GM19372 (cell line): ENCODE measurements around the gene SLC22A12.
"Not testable (repeated sequence)": the region's sequence is repeated elsewhere in the genome, so short reads cannot be mapped to it uniquely, and the experiment has no call there.

Source experiments
- ATAC-seq: cut with Tn5 transposase; IDR thresholded peaks from one replicate; pipeline ENCODE4 v1.9.1; 2021; ENCODE audit warnings: mild to moderate bottlenecking, low read depth, moderate library complexity; ENCODE audit not compliant: unreplicated experiment

Gene SLC22A12

DNA sequence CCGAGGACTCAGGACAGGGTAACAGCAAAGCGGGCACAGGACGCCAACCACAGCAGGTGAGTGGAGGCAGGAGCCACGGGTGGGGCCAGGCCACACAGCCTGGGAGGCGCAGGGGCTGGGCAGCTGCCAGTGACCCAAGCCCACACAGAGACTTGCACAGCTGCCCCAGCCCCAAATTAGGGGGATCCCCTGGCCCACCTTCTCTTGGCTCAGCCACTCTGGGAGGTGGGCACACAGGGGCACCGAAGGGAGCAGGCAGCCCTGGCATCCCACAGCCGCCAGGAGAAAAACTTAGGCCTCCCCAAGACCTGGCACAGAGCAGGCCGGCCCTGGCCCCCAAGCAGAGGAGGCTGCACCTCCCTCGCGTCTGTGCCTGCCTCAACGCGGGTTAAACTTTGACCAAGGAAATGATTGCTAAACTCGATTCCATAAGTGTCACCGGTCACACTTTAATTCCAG, at the start of gene SLC22A12:
SLC22A12 (plus strand) TSS at position 458 of the 459 bp plus-strand sequence. CDS start 337 bp downstream, outside the sequence.
- no peak for ATAC-seq

- ATAC-seq, result no peak
Observed at GRCh38 chr11:64542172-64543125, 48.6 kb upstream of the SLC22A12 start.

- no peak for ATAC-seq
Observed at GRCh38 chr11:64543818-64544217, 47.2 kb upstream of the SLC22A12 start.

DNA sequence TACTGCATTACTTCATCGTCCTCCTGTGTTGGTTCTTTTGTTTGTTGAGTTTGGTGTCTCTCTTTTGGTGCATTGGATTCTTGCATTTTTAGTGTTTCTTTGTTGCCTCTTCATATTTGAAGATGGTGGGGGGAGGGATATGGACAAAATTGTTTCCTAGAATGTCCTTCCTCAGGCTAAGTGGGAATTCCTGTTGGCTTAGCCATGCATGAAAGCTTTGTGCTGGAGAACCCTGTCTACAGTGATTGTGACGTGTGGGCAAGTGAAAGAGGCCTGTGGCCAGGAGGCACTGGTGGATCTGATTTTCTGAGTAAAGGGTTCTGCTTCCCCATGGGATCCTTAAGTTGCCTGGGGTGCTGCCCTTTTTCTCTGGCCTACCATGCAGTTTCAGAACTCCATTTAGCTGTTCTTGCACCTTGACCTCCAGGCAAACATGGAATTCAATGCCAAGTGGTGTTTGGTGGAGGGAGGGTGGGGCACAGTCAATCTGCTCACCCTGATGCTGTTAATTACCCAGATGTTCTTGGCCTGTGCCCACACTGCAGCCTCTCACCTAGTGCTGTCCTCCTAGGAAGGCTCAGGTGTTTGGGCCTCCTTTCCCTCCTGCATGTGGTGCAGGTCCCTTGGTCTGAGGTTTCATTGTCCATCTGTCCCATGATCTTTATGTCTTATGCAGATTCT, 46.3 kb upstream of the SLC22A12 start:
- no peak for ATAC-seq

DNA sequence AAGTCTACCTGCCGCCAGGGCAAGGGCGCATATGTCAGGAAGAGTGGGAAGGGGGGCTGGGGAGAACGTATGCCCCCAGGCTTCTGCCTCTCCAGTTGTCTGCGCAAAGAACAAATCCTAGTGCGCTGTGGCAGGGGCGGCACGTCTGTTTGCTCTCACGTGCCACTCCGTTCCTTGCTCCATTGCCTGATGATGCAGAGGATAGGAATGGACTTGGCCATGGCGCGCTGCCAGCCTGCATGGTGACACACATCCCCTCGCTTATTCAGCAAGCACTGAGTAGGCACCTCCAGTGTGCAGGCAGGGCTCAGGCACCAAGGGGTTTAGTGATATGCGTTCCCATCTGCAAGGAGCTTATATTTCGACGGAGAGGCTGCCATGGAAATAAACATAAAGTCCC, 45.4 kb upstream of the SLC22A12 start:
- ATAC-seq, result no peak

GRCh38 chr11:64546176-64546575, 44.8 kb upstream of the SLC22A12 start:
- no peak for ATAC-seq

DNA sequence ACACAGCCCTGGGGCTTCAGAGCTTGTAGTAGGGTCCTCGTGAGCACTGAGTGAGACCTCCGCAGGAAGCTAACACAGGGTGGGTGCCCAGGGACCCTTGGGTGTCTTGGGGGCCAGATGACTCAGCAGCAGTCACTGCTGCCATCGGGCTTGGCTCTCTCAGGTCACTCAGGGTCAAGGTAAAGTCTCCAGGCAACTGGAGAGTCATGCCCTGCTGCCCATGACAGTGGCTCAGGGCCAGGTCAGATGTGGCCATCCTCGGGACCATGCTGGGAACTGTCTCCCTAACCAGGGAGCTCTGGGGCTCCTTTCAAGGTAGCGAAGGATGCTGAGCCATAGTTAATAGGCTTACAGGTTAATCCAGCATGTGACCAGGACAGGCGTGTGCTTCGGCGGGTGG, 44.4 kb upstream of the SLC22A12 start:
- no peak for ATAC-seq

DNA sequence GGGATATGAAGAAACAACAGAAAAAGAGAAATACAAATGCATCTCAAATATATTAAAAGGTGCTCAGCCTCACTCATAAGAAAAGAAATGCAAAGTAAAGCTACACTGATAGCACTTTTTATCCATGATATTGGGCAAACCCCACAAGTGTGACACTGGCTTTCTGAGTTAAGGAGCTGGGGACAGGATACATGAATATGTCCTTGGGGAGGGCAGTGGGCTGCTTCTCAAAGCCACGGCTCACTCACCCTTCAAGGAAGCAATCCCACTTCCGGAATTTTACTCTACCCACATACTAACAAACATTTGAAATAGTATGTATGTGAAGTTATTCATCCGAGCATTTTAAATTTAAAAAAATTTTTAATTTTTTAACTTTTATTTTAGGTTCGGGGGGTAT, 41.1 kb upstream of the SLC22A12 start:
- ATAC-seq, result no peak

GRCh38 chr11:64553554-64554201, 37.3 kb upstream of the SLC22A12 start:
- no peak for ATAC-seq

DNA sequence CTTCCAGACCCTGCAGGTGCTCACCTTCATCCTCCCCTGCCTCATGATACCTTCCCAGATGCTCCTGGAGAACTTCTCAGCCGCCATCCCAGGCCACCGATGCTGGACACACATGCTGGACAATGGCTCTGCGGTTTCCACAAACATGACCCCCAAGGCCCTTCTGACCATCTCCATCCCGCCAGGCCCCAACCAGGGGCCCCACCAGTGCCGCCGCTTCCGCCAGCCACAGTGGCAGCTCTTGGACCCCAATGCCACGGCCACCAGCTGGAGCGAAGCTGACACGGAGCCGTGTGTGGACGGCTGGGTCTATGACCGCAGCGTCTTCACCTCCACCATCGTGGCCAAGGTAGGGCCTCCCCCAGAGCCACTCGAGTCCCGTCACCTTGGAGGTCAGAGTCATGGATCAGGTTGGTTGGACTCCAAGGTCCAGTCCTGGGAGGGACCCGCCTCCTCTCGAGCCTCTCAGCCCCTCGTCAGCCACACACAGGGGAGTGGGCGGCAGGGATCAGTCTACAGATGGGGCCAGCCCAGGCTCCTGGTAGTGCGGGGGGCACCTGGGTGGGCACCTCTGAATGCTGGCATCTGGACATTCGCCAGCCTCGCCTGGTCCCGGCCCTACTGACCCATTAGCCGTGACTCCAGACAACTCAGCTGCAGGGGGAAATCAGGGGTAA, 34.8 kb upstream of the SLC22A12 start:
- ATAC-seq, result no peak

DNA sequence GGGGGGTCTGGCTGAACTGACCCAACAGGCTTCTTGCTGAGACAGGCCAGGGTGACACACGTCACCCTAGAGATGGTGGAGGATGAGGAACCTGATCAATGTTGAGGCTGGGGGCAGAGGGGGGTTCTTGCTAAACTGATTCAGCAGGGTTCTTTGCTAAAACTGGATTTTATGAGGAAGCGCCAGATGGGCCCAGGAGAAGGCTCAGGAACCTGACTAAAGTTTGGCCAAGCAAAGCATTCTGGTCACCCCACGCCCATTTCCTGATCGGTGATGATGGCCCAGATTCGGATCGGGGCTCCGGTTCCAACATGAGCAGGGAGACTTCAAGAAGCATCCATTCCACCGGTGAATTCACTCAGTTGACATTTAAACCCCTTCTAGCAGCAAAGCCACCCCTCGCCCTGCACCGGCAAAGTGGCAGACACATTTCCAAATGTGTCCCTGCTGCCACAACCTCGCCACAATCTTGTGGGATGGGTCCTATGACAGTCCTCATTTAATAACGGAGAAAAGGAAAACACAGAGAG, 34.2 kb upstream of the SLC22A12 start:
- ATAC-seq, result no peak

- ATAC-seq, result no peak
Observed at GRCh38 chr11:64558065-64558745, 32.8 kb upstream of the SLC22A12 start.

GRCh38 chr11:64558869-64559268, 32.2 kb upstream of the SLC22A12 start:
- no peak for ATAC-seq

DNA sequence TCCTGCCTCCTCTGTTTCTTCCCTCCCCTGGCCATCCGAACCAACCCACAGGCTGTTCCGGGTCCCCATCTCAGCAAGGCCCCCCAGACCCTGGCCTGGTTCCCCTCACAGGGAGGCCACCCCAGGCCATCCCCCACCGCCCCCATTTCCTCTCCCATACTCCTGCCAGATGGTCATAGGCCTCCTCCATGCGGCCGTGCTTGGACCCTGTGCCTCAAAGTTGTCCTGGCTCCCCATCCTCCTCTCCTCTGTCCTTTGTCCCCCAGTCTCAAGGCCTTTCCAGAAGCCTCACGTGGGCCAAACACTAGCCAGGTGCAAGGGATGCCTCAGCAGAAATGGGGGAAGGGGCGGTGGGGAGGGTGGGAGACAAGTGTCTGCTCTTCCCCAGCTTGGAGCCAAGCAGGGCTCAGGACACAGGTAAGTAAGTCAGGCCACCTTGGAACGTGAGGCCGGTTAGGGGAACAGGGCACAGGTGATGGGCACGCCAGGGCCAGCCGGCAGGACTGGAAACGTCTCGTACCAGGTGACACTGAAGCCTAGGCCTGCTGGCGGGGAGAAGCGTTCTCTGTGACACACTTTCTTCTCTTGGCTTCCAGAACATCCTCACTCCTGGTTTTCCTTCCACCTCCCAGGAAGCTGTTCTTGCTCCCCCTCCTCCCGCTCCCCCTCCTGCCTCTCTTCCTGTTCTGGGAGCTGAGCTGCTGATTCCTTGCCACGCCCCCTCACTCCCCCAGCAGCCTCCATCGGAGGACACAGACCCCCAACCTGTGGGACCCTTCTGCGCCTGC, 31.5 kb upstream of the SLC22A12 start:
- ATAC-seq, result no peak

DNA sequence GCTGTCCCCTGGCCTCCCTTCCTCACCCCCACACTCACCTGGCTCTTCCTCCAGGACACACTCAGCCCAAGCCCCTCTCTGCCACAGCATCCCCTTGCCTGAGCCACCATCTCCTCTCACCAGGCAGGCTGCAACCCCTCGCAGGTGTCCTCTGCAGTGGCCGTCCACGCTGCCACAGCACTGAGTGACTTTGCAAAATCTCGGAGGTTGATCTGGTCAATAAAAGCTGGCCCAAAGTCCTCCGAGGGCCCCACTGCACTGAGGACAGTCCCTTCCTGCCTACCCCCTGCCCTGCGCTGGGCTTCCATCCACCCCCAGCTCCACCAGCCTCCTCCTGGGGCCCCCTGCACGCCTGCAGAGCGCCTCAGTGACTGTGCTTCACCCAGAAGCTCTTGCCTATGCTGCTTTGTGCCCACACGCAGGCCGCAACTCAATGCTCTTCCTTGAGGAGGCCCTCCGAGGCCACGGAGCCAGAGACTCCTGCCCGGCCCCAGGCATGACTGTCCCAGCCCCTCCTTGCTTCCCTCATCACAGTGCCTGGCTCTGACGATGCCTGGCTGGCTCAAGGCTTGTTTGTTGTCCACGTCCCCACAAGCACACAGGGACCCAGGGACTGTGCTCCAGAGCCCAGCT, 30.8 kb upstream of the SLC22A12 start:
- ATAC-seq, result no peak

- no peak for ATAC-seq
Observed at GRCh38 chr11:64560941-64561340, 30.1 kb upstream of the SLC22A12 start.

DNA sequence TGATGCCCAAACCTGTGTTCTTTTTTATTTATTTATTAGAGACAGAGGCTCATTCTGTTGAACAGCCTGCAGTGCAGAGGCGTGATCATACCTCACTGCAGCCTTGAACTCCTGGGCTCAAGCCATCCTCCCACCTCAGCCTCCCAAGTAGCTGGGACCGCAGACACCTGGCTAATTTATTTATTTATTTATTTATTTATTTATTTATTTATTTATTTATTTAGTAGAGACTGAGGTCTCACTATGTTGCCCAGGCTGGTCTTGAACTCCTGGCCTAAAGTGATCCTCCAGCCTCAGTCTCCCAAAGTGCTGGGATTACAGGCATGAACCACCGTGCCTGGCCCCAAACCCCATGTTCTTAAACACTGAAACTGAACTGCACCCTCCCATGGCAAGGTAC, 29.6 kb upstream of the SLC22A12 start:
- ATAC-seq, result not testable (repeated sequence)

- ATAC-seq, result no peak
Observed at GRCh38 chr11:64561984-64562722, 28.9 kb upstream of the SLC22A12 start.
